Measurements from ENCODE around the gene ITGAV.

GRCh38 chr2:186702501-186702900 is 112.6 kb downstream of the ITGAV start:
- no peak for TF ChIP-seq POLR2A (IDR thresholded peaks at IDR 0.05)
- TF ChIP-seq, protein P1, sequence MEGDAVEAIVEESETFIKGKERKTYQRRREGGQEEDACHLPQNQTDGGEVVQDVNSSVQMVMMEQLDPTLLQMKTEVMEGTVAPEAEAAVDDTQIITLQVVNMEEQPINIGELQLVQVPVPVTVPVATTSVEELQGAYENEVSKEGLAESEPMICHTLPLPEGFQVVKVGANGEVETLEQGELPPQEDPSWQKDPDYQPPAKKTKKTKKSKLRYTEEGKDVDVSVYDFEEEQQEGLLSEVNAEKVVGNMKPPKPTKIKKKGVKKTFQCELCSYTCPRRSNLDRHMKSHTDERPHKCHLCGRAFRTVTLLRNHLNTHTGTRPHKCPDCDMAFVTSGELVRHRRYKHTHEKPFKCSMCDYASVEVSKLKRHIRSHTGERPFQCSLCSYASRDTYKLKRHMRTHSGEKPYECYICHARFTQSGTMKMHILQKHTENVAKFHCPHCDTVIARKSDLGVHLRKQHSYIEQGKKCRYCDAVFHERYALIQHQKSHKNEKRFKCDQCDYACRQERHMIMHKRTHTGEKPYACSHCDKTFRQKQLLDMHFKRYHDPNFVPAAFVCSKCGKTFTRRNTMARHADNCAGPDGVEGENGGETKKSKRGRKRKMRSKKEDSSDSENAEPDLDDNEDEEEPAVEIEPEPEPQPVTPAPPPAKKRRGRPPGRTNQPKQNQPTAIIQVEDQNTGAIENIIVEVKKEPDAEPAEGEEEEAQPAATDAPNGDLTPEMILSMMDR (IDR thresholded peaks at IDR 0.05) = no peak
